ENCODE results near the gene SPTBN1.

The SPTBN1 gene

GRCh38 chr2:54455563-54456361 is at the start of gene SPTBN1:
Gene SPTBN1, plus strand, starts transcription at chr2:54456327. Its CDS starts 70,092 bp downstream, at chr2:54526419.
- peak; percentile 62 for DNase-seq

DNA sequence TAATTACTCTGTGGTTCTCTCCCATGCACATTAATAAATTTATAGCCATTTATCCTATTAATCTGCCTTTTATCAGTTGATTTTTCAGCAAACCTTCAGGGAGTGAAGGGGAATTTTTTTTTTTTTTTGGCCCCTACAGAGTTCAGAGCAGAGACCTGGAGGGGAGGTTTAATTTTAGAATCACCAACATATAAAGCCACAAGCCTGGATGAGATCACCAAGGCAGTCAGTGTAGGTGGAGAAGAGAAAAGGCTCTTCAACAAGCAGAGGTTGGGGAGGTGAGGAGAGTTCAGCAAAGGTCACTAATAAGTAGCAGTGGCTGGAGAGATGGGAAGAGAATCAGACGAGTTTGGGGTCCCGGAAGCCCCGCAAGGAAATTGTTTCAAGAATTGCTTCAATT is 48.4 kb upstream of the SPTBN1 start:
- no peak for DNase-seq

DNA sequence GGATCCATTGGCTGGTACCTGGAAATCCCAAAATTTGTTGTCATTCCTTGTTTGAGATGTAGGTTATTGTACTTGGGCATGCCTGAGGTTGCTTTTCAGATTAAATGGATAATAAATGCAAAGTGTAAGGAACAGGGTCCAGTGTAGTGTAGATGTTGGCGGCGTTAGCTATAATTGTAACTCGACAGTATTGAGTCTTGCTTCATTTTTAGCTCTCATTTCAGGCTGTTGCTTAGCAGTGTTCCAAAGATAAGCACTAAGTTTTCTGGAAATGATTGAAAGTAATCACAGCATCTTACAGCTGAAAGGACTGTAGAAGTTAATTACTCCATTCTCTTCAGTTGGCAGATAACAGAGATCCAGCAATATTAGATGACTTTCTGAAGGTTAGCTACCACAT is 47.8 kb upstream of the SPTBN1 start:
- no peak for DNase-seq

DNA sequence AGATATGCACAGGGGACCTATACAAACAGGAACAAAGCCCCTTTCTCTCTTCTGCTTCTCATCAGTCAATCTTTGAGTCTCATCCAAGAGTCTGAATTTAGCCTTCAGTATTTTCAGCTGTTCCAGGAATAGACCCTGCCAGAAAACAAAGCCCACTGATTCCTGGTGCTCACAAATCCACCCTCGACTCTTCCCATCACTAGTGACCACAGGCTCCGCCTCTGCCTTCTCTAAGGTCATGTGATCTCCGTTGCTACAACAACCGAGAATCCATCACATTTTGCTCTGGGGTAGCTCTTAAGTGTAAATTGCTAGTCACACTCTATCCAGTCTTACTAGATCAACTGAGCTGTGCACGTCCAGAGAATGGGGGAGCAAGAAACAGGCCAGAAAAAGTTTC is 46.4 kb upstream of the SPTBN1 start:
- no peak for DNase-seq

GRCh38 chr2:54411801-54412354 is 44.2 kb upstream of the SPTBN1 start:
- no peak for DNase-seq

- DNase-seq = no peak
These were observed 39.8 kb upstream of the SPTBN1 start for GRCh38 chr2:54416166-54416813.

GRCh38 chr2:54416938-54417337 is 39.2 kb upstream of the SPTBN1 start:
- DNase-seq = no peak

- DNase-seq = no peak
These were observed 38.5 kb upstream of the SPTBN1 start for GRCh38 chr2:54417577-54417976.

DNA sequence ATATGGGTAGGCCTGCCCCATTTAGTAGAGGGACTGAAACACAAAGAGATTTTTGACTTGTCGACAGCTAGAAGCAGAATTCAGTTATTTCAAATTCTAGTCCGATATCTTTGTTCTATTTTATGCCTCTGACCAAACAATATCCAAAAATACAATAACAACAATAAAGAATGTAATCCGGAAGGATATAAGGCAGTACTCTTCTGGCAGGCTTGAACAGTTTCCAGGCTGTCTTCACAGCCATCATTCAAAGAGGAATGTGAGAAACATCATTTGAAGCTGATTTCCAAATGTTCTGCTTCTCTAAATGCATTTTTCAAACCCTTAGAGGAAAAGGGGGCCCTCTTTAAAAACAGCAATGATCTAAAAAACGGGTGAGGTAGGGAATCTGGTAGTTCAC is 36.7 kb upstream of the SPTBN1 start:
- no peak for DNase-seq

- no peak for DNase-seq
These were observed 36.1 kb upstream of the SPTBN1 start for GRCh38 chr2:54419855-54420523.

DNA sequence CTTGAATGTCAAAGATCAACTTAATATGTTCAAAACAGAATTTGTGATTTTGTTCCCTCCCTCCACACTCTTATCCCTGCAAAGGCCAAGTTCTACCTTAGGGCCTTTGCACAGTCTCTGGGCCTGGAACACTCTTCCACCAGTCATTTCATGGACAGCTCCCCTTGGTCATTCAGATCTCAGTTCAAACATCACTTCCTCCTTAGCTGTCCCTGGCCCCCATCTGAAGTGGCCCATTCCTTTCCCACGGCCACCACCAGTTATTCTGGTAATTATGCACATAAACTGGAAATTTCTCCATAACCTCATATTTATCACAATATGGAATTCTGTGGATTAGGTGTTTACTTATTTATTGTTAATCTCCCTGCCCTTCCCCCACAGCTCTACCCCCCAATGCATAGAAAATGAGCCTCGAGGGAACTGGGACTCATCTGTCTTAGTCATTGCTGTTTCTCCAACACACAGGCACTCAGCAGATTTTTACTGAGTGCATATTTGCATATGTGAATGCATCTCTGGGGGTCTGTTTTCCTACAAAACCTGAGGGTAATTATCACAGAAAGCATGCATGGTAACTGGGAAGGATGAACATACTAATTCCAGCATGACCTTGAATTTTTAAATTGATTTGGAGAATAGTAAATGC is 35.5 kb upstream of the SPTBN1 start:
- no peak for DNase-seq

DNA sequence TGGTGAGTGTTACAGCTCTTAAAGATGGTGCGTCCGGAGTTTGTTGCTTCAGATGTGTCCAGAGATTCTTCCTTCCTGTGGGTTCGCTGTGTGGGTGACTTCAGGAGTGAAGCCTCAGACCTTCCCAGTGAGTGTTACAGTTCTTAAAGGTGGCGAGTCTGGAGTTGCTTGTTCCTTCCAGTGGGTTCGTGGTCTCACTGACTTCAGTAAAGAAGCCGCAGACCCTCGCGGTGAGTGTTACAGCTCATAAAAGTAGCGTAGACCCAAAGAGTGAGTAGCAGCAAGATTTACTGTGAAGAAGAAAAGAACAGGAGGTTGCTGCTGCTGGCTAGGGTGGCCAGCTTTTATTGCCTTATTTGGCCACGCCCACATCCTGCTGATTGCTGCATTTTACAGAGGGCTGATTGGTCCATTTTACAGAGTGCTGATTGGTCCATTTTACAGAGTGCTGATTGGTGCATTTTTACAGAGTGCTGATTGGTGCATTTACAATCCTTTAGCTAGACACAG is 34.0 kb upstream of the SPTBN1 start:
- no peak for DNase-seq

GRCh38 chr2:54423213-54423612 is 32.9 kb upstream of the SPTBN1 start:
- DNase-seq = no peak

DNA sequence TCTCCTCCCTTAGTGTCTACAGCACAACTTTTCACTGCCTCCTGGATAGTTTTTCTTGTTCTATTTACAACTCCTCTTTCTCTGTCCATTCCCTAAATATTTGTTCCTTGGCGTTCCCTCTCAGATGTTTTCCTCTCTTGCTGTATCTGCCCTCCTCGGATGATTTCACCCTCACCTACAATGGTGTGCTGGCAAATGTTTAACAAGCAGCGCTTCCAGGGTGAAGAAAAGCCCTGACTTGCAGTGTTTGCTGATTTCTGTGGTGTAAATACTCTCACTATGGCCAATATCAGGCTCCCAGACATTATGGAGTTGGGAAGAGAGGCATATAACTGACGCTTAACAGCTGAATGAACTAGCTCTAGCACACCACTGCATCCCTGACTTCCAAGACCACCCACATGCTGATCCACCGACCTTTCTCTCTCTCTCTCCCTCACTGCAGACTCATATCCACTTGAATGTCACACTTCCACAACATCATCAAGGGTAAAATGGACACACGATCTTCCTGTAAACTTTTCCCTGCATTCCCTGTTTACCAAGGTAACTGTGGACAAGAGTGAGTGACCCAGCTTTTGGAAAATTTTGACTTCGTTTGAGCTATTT is 31.5 kb upstream of the SPTBN1 start:
- DNase-seq = no peak

- DNase-seq = no peak
These were observed 27.9 kb upstream of the SPTBN1 start for GRCh38 chr2:54428108-54428831.

DNA sequence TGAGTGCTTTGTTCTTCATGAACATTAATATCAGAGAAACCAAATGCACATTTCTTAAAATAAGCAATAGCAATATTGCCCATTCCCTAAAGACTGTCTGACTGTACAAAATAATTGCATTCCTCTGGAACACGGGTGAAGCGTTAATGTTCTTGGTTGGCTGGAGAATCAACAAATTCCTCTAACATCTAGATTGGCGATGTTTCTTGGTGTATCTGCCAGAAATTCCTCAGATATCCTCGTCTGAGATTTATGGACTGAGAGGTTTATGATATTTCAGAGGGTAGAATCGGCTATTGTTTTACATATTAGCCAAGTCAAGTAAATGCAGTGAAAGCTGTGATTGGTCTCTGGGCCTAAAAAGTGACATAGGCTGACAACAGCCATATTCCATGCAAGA is 27.1 kb upstream of the SPTBN1 start:
- DNase-seq = no peak

GRCh38 chr2:54429811-54430551 is 26.1 kb upstream of the SPTBN1 start:
- DNase-seq = no peak

DNA sequence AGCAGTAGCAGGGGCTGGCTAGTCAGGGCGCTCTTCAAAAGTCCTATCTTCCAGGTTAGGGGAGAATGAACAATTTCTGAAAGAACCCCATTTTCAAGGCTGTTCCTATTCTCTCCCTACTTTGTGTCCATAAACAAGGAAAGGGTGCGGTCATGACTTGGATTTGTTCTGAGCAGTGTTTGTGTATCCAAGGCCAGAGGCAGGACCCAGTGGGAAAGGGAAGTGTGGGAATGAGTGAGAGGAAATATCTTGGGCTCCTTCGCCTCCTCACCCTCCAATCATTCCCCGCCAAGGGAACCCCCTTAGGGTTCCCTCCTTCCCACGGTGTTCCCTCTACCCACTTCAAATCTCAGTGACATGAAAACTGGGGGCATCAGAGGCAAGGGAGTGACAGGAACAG is 25.5 kb upstream of the SPTBN1 start:
- DNase-seq = no peak

DNA sequence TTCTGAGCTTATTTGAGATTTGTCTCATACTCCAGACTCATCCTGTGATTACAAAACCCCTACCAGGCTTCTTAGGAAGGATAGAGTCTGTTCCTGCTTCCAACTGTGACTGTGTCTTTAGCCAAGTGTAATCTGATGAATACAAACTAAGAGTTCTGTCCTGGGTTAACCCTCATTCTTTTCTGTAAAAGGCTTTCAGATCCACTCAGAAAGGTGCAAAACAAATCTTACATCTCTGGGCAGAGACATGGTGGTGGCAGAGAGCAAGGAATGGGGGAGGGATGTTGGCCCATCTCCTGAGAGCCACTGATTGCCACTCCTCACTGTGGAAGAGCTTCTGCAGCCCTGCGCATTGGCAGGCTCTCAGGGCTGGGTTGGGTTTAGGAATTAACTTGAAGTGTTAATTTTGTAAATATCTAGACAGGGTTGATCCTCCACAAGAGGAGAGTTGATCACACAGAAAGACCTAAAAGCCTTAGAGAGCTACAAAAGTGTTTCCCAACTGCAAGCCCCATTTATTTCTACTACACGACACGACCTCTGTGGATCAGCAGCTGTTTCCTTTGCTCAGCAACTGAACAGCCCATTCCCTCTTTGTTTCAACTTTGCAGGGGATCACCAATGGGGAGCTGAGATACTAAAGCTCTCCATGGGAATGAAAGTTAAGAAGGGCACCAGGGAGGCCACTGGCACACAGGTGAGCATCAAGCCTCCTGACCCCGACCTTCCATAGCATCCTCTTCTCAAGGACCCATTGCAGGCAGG is 23.7 kb upstream of the SPTBN1 start:
- no peak for DNase-seq

DNA sequence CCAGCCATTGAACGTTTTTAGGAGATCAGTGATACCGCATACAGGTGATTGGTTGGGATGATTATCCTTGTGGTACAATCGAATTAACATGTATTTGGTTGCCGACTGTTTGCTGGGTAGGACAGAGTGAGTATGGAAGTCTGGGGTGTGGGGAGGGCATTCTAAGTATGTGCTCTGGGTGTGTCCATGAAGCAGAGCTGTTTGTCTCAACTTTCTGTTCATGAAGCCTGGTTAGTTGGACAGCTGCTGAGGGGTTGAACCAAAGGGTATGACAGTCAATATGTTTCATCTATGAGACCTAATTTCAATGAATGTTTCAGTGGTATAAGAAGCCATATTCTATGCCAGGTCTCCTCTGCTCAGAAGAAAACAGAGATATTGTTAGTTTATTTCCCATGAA is 21.9 kb upstream of the SPTBN1 start:
- DNase-seq = no peak
